ENCODE results near the gene TAS1R2.

TAS1R2 gene

GRCh38 chr1:18883079-18883478 lies 23.6 kb upstream of the TAS1R2 start:
- TF ChIP-seq, protein P1, sequence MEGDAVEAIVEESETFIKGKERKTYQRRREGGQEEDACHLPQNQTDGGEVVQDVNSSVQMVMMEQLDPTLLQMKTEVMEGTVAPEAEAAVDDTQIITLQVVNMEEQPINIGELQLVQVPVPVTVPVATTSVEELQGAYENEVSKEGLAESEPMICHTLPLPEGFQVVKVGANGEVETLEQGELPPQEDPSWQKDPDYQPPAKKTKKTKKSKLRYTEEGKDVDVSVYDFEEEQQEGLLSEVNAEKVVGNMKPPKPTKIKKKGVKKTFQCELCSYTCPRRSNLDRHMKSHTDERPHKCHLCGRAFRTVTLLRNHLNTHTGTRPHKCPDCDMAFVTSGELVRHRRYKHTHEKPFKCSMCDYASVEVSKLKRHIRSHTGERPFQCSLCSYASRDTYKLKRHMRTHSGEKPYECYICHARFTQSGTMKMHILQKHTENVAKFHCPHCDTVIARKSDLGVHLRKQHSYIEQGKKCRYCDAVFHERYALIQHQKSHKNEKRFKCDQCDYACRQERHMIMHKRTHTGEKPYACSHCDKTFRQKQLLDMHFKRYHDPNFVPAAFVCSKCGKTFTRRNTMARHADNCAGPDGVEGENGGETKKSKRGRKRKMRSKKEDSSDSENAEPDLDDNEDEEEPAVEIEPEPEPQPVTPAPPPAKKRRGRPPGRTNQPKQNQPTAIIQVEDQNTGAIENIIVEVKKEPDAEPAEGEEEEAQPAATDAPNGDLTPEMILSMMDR (IDR thresholded peaks at IDR 0.05; ENCODE audit: low read depth, low read length): no peak
- no peak for DNase-seq (ENCODE audit: extremely low read depth, low read depth)

DNA sequence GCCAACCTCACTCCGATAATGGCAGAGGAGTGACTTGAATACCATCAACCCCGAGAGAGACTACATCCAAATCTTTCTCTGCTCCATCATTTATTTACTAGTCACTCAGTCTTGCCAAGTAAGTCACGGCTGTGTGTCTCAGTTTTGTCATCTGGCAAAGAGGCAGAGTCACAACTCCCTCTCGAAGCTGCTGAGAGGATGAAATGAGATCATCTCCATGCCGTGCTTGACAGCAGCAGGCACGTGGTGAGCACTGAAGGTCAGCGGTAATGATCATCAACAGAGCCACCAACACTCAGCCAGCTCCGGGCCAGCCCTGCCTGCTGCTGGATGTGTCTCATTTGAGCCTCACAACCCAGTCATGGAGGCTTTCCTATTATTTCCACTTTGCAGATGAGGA lies 23.0 kb upstream of the TAS1R2 start:
- DNase-seq (ENCODE audit: extremely low read depth, low read depth): no peak
- TF ChIP-seq, protein P1 (IDR thresholded peaks at IDR 0.05; ENCODE audit: low read depth, low read length): no peak

GRCh38 chr1:18881642-18882431 lies 22.4 kb upstream of the TAS1R2 start:
- no peak for DNase-seq (ENCODE audit: extremely low read depth, low read depth)
- TF ChIP-seq, protein P1 (IDR thresholded peaks at IDR 0.05; ENCODE audit: low read depth, low read length): no peak

DNA sequence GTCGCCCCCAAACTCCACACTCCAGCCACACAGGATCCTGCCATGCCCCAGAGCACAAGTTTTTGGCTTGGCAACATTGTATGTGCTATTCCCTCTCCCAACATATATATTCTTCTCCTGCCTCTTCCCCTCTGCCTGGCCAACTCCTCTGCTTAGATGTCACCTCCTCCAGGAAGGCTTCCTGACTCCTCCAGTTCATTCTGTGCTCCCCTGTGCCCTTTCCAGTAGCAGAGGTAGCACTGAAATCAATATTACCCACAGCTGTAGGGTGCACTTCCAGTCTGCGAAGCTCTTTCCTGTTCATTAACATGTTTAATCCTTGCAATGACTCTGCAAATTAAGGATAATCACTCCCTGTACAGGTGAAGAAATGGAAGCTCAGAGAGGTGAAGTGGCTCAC lies 21.7 kb upstream of the TAS1R2 start:
- TF ChIP-seq, protein P1 (IDR thresholded peaks at IDR 0.05; ENCODE audit: low read depth, low read length): no peak
- no peak for DNase-seq (ENCODE audit: extremely low read depth, low read depth)

DNA sequence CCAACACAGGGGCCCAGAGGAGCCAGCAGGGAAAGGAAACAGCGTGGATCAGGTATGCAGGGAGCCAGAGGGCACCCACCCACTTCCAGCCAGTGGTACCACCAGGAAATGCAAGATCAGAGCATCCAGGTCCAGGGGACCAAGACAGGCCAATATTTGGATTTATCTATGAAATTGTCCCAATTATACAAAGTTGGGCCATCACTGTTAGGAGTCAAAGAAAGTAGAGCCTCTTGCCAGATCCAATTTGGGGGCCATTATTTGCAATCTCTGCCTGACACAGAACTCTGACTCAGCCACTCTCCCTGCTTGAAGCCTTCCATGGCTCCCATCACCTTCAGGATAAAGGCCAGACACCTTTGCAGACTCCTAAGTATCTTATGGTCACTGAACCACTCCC lies 21.1 kb upstream of the TAS1R2 start:
- TF ChIP-seq, protein P1 (IDR thresholded peaks at IDR 0.05; ENCODE audit: low read depth, low read length): no peak
- no peak for DNase-seq (ENCODE audit: extremely low read depth, low read depth)

GRCh38 chr1:18879791-18880309 lies 20.4 kb upstream of the TAS1R2 start:
- TF ChIP-seq, protein P1 (IDR thresholded peaks at IDR 0.05; ENCODE audit: low read depth, low read length): no peak
- DNase-seq (ENCODE audit: extremely low read depth, low read depth): no peak

DNA sequence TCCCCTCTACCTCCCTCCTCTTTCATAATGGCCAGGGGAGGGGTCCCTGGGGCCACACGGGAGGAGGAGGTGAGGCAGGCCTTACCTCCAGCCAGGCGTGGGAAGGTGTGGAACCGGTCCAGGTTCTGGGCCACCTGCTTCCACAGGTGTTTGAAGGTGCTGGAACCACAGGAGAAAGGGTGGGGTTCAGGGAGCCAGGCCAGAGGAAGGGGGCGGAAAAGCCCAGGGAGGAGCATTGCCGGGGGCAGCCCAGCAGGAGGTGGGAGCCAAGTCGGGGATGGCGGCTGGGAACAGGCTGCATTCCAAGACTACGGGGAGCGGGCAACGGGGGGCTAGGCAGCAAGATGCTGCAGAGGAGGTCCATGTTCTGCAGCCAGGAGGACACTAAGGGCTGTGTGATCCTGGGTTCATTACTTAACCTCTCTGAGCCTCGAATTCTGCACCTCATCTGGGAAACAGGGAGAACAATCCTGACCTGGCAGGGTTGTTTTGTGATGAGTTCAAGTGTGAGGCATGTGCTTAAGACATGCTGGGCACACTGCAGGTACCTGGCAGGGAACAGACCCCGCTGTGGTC lies 19.8 kb upstream of the TAS1R2 start:
- DNase-seq (ENCODE audit: extremely low read depth, low read depth): no peak
- TF ChIP-seq, protein P1 (IDR thresholded peaks at IDR 0.05; ENCODE audit: low read depth, low read length): no peak

Measured in AG09319 (cell line).